Transverse colon (tissue), 4 donors: ENCODE measurements around the gene RASA4.
"Not testable (repeated sequence)": the region's sequence is repeated elsewhere in the genome, so short reads cannot be mapped to it uniquely, and the experiment has no call there.

Experiments
- POLR2AphosphoS5 ChIP-seq, 3 donors: sonication (generic); formaldehyde crosslinking; IDR thresholded peaks; one replicate each; pipeline ENCODE4 v1.6.1; 2016; ENCODE audit warnings: antibody characterized with exemption in 3 of 3
- TF ChIP-seq, protein P1 (sequence below), 5 experiments: fragments of 200-600 bp in 3 of 5; fragments of 450-650 bp in 2 of 5; sonication (generic) in 3 of 5; IDR thresholded peaks; 1 replicate in 2 of 5; 2 replicates in 3 of 5; pipeline ENCODE4 v1.5.1; 2016 to 2017; ENCODE audit warnings: antibody characterized with exemption in 5 of 5, inconsistent platforms in 3 of 5, mild to moderate bottlenecking in 2 of 5, moderate library complexity in 1 of 5

DNA sequence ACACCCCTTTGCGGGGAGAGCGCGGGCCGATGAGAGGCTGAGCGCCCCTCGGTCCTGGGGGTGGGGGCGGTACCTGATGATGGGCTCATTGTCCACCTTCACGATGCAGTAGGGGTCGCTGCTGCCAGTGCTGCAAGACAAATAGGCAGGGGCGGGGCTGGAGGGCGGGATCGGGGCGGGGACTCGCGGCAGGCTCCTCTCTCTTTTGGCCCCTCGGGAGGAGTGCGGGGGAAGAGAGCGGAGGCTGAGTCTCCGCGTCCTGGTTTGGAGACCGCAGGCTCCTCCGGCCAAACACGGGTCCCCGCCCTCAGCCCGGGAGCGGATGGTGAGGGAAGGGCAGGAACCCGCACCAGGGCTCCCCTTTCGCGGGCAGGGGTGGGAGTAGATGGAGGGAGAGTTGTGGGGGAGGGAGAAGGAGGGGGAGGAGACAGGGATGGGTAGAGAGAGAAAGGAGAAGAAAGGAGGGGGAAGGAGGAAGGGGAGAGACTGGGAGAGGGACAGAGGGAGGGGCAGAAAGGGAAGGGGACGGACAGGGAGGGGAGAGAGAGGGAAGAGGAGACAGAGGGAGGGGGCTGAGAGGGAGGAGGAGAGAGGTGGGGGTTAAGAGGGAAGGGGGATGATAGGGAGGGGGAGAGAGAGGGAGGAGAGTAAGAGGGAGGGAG is 5.4 kb downstream of the RASA4 start:
- TF ChIP-seq, protein P1, sequence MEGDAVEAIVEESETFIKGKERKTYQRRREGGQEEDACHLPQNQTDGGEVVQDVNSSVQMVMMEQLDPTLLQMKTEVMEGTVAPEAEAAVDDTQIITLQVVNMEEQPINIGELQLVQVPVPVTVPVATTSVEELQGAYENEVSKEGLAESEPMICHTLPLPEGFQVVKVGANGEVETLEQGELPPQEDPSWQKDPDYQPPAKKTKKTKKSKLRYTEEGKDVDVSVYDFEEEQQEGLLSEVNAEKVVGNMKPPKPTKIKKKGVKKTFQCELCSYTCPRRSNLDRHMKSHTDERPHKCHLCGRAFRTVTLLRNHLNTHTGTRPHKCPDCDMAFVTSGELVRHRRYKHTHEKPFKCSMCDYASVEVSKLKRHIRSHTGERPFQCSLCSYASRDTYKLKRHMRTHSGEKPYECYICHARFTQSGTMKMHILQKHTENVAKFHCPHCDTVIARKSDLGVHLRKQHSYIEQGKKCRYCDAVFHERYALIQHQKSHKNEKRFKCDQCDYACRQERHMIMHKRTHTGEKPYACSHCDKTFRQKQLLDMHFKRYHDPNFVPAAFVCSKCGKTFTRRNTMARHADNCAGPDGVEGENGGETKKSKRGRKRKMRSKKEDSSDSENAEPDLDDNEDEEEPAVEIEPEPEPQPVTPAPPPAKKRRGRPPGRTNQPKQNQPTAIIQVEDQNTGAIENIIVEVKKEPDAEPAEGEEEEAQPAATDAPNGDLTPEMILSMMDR (IDR thresholded peaks at IDR 0.05), result not testable (repeated sequence)
- not testable (repeated sequence) for TF ChIP-seq POLR2AphosphoS5 (IDR thresholded peaks at IDR 0.05)
